Measurements from ENCODE around the gene TJP2.

Gene TJP2

GRCh38 chr9:69234683-69235082, 60.6 kb downstream of the TJP2 start:
- no peak for DNase-seq (ENCODE audit: low read depth)
- H3K4me3 ChIP-seq (ENCODE audit: low read depth, low read length), result no peak overlapping the region
- no peak for TF ChIP-seq CTCF (IDR thresholded peaks at IDR 0.05; ENCODE audit: control insufficient read depth, extremely low read depth, insufficient read depth)

- no peak for TF ChIP-seq CTCF (IDR thresholded peaks at IDR 0.05; ENCODE audit: control insufficient read depth, extremely low read depth, insufficient read depth)
- no peak overlapping the region for H3K4me3 ChIP-seq (ENCODE audit: low read depth, low read length)
- no peak for DNase-seq (ENCODE audit: low read depth)
These were observed 62.1 kb downstream of the TJP2 start for GRCh38 chr9:69236188-69236587.

GRCh38 chr9:69237702-69238295, 63.7 kb downstream of the TJP2 start:
- DNase-seq (ENCODE audit: low read depth), result no peak
- no peak overlapping the region for H3K4me3 ChIP-seq (ENCODE audit: low read depth, low read length)
- no peak for TF ChIP-seq CTCF (IDR thresholded peaks at IDR 0.05; ENCODE audit: control insufficient read depth, extremely low read depth, insufficient read depth)

- no peak for TF ChIP-seq CTCF (IDR thresholded peaks at IDR 0.05; ENCODE audit: control insufficient read depth, extremely low read depth, insufficient read depth)
- H3K4me3 ChIP-seq (ENCODE audit: low read depth, low read length), result no peak overlapping the region
- no peak for DNase-seq (ENCODE audit: low read depth)
These were observed 69.0 kb downstream of the TJP2 start for GRCh38 chr9:69243116-69243515.

- TF ChIP-seq CTCF (IDR thresholded peaks at IDR 0.05; ENCODE audit: control insufficient read depth, extremely low read depth, insufficient read depth), result no peak
- no peak for DNase-seq (ENCODE audit: low read depth)
- H3K4me3 ChIP-seq (ENCODE audit: low read depth, low read length), result no peak overlapping the region
These were observed 72.6 kb downstream of the TJP2 start for GRCh38 chr9:69246629-69247028.

- no peak for DNase-seq (ENCODE audit: low read depth)
- no peak for TF ChIP-seq CTCF (IDR thresholded peaks at IDR 0.05; ENCODE audit: control insufficient read depth, extremely low read depth, insufficient read depth)
- H3K4me3 ChIP-seq (ENCODE audit: low read depth, low read length), result no peak overlapping the region
These were observed 73.9 kb downstream of the TJP2 start for GRCh38 chr9:69248005-69248404.

- no peak overlapping the region for H3K4me3 ChIP-seq (ENCODE audit: low read depth, low read length)
- no peak for TF ChIP-seq CTCF (IDR thresholded peaks at IDR 0.05; ENCODE audit: control insufficient read depth, extremely low read depth, insufficient read depth)
- no peak for DNase-seq (ENCODE audit: low read depth)
These were observed 75.3 kb downstream of the TJP2 start for GRCh38 chr9:69249337-69249736.

Data from LNCaP clone FGC (cell line).